ENCODE results near the gene P2RY11.

The P2RY11 gene

DNA sequence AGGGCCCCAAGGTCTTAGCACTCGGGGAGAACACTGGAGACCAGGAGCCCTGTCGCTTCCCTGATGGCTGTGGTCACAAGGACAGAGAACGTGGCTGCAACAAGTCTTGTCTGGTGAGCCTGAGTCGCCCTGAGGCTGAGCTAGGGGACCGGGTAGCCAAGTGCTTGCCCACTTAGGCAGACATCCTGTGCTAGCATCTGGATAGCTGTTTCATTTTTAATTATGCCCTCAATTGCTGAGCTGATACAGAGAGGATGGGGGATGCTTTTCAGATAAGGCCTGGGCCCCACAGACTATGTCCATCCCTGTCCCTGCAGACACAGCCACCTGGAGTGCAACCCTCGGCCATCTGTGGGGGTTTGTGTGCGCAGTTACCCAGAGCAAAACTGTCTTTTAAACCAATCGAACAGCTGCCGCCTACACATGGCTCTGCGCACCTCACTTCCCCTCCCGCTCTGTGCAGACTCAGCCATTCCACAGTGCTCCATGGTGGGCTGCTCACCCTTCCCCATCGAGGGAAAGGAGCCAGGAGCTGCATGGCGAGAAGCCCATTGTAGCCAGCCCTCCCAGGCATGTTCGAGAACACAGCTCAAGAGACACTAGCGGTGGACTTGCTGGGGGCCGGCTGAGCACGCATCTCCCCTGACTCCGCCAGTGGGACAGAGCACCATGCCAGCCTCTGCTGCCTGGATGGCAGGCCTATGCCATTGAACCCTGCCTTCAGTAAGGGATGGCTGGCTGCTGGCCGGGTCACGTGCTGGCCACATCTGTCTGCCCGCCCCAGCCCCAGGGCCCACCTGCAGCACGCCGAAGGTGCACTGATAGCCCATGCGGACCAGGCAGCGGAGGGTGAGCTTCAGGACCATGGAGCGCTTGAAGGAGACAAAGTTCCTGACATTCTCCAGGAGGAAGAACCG, 27.6 kb downstream of the P2RY11 start:
- DNase-seq (ENCODE audit: low read depth in 2 of 2) = no peak

DNA sequence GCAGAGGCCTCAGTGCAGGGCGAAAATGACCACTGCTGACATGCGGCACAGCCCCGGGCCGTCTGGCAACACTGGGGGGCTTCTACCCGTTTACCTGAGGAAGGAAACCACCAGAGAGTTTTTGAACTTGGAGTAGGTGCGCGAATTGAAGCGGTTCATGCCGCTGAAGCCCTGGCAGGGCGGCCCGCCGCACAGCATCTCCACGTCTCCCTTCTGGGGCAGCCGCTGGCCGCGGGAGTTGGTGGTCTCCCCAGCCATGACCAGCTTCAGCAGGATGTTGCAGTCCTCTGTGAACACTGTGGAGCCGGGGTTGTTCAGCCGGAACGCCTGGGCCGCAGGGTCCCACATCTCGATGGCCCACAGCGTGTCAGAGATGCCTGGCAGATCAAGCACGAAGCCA, 28.5 kb downstream of the P2RY11 start:
- no peak for DNase-seq (ENCODE audit: low read depth in 2 of 2)

DNA sequence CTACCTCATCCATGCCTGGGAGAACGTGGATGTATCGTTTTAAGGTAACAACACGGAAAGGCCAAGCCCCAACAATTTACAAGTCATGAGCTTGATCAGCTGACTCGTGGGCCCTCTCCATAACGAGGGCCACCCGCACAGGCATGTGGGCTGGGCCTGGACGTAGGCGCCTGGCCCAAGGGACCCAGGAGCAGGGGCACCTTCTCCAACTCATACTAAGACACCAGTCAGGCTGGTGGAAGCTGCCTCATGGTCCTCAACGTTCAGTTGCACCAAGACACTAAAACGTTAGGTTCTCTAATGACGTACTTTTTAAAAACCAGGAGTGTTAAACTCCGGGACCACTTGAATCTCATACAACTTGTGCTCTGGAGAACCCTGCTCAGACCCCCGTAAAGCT, 30.0 kb downstream of the P2RY11 start:
- DNase-seq (ENCODE audit: low read depth in 2 of 2) = no peak

- no peak for DNase-seq (ENCODE audit: low read depth in 2 of 2)
Measured at GRCh38 chr19:10141973-10142372, 30.5 kb downstream of the P2RY11 start.

DNA sequence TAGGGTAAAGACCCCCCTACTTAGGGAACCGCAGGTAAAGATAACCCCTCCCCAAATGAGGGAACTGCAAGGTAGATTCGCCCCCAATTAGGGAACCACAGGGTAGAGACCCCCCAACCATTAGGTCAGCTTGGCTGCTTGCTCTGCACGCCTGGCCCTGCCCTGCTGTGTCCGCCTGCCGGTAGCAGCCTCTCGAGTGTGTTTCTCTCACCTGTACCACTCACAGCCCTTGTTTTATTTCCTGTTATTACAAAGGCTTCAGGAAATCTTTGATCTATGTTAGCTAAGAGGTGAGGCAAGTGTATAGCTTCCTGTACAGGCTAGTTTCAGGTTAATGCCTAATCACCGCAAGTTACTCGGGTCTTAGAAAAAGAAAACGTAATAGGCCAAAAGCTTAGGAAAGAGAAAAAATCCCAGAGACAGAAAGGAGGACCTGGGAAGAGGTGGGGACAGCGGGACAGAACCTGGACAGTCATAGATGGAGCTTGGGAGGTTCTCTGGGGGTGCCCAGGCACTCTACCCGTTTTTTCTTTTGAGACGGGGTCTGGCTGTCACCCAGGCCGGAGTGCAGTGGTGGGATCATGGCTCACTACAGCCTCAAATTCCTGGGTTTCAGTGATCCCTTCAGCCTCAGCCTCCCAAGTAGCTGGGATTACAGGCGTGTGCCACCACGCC, 31.3 kb downstream of the P2RY11 start:
- peak; percentile 1 to 18 for DNase-seq (ENCODE audit: low read depth in 2 of 2)

DNA sequence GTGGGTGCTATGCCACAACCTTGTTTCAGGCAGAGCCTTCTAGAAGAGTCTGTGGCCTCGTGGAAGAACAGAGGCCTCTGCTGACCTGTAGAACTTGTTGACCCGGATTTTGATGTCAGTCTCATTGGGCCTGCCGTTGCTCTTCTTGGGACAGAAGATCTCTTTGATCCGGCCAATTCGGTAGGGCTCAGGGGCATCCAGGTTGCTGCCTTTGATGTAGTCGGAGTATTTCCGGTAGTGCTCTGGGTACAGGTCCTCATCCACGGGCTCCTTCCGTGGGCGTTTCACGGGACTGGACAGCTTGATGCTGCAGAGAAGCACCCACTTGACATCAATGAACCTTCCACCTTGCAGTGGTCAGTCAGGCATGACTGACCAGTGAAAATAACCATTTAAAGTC, 32.2 kb downstream of the P2RY11 start:
- DNase-seq (ENCODE audit: low read depth in 2 of 2) = no peak

DNA sequence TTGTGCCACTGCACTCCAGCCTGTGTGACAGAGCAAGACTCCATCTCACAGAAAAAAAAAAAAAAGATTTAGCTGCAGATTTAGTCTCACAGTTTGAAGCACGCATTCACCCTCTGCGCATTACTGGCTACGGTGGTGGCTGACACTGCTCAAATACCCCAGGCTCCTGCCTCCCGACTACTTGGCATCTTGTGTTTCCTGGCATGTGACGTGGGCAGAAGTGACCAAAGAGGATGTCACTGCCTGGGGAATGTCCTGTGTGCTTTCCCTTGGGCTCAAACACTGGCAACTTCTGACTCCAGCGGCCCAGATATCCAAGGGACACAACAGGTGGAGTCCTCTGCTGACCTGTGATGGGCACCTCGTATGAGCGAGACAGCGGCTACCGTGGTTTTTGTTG, 32.9 kb downstream of the P2RY11 start:
- no peak for DNase-seq (ENCODE audit: low read depth in 2 of 2)

DNA sequence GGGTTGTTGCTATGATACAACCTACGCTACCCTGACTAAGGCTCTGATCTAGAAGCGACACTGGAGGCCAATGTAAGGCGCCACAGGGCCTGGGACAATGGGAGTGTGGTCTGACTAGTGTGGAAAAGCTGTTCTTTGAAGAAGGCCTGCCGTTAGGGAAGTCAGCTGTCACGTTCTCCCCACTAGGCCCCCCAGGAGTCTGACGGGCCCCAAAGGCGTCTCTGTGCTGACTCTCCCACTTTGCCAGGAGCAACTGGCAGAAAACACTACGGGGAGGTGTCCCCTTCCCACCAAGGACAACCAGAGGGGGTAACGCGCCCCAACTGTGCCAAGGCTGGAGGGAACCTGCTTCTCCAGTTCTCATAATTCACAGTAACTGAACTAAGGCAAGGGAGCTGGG, 33.5 kb downstream of the P2RY11 start:
- no peak for DNase-seq (ENCODE audit: low read depth in 2 of 2)

DNA sequence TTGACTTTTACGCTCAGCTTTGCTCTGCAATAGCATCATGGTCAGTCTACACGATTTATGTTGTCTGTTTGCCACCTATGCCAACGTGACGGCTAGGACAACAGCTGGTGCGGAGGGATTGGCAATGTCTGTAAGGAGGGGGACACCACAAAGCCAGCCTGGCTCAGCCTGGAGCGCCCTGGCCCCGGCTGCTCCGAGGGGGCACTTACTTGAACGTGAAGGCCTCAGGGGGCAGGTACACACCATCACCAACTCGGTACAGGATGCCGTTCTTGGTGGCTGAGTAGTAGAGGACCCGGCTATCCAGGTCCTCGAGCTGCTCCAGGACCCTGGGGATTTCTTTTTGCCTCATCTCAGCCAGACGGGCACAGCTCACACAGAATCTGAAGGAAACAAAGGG, 34.6 kb downstream of the P2RY11 start:
- DNase-seq (ENCODE audit: low read depth in 2 of 2) = no peak

DNA sequence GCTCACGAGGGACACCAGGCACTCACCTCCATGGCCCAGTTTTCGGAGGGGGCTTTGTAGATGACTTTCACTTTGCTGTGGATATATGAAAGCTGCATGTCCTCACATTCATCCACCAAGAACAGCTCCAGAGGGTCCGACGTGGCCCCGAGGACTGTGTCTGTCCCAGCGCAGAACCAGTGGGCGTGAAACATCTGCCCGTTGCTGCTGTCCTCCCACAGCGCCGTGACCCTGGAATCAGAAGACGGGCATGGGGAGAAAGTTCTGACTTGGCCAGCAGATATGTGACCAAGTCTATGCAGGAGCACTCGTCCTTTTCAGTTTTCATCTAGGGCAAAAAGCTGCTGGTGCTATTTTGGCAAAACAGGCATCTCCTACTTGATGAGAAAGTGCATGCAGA, 37.9 kb downstream of the P2RY11 start:
- DNase-seq (ENCODE audit: low read depth in 2 of 2) = no peak

- DNase-seq (ENCODE audit: low read depth in 2 of 2) = no peak
Measured at GRCh38 chr19:10151521-10151920, 40.0 kb downstream of the P2RY11 start.

DNA sequence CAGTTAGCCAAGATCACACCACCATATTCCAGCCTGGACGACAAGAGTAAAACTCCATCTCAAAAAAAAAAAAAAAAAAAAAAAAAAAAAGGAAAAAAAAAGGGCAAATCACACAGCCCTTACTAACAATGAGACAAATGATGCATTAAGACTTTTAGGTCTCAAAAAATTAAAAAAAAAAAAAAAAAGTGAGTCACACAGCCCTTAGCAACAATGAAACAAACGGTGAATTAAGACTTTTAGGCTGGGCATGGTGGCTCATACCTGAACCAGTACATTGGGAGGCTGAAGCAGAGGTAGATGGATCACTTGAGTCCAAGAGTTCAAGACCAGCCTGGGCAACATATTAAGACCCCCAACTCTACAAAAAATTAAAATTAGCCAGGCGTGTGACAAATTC, 40.6 kb downstream of the P2RY11 start:
- no peak for DNase-seq (ENCODE audit: low read depth in 2 of 2)

- no peak for DNase-seq (ENCODE audit: low read depth in 2 of 2)
Measured at GRCh38 chr19:10155839-10156238, 44.3 kb downstream of the P2RY11 start.

GRCh38 chr19:10158071-10158470, 46.6 kb downstream of the P2RY11 start:
- no peak for DNase-seq (ENCODE audit: low read depth in 2 of 2)

GRCh38 chr19:10158485-10158884, 47.0 kb downstream of the P2RY11 start:
- no peak for DNase-seq (ENCODE audit: low read depth in 2 of 2)

GRCh38 chr19:10159610-10160009, 48.1 kb downstream of the P2RY11 start:
- no peak for DNase-seq (ENCODE audit: low read depth in 2 of 2)

DNA sequence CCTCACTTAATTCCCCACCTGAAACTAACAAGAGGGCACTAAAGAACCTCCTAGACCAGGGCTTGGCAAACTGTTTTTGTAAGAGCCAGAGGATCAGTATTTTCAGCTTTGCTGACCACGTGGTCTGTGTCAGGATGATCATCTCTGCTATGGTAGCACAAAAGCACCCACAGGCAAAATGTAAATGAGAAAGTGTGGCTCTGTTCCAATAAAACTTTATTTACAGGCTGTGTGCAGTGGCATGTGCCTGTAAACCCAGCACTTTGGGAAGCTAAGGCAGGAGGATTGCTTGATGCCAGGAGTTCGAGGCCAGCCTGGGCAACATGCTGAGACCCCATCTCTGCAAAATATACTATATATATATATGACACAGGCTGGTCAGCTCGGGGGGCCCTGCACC, 52.0 kb downstream of the P2RY11 start:
- DNase-seq (ENCODE audit: low read depth in 2 of 2) = no peak

All from stimulated activated CD8-positive, alpha-beta memory T cell treated with anti-CD3 and anti-CD28 coated beads, Interleukin-2, amount 100 ng/mL, for 1 hour (primary cell).